GM18858 (cell line): ENCODE measurements around the gene TINAGL1.

Experiments
- ATAC-seq: cut with Tn5 transposase; IDR thresholded peaks from one replicate; pipeline ENCODE4 v1.9.1; 2021; ENCODE audit not compliant: unreplicated experiment

TINAGL1 gene

DNA sequence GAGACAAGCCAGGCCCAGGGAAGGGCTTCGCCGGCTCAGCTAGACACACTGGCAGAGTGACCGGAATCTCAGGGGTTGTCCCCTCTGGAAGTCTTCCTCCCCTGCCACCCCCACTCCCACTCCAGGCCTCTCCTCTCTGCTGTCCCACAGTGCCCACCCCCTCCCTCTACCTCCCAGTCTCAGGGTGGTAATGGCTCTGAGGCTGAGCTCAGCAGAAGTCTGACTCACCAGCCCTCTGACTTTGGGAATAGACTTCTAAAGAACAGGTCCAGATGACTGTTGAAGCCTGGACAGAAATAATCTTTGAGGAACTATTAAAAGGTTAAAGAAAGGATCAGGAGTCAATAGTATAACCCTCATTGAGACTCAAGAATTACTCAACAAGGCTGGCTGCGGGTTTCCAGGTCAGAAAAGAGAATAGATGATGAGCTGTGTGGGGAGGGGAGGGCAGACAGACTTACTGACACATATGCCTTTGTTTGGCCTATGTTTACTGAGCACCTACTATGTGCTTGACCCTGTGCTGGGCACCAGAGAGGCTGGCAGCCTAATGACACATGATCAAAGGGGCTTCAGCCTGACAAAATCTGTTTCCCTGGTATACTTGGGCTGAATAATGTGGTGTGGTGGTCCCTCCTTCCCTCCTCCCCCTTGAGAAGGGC is 49.4 kb downstream of the TINAGL1 start:
- ATAC-seq = no peak

DNA sequence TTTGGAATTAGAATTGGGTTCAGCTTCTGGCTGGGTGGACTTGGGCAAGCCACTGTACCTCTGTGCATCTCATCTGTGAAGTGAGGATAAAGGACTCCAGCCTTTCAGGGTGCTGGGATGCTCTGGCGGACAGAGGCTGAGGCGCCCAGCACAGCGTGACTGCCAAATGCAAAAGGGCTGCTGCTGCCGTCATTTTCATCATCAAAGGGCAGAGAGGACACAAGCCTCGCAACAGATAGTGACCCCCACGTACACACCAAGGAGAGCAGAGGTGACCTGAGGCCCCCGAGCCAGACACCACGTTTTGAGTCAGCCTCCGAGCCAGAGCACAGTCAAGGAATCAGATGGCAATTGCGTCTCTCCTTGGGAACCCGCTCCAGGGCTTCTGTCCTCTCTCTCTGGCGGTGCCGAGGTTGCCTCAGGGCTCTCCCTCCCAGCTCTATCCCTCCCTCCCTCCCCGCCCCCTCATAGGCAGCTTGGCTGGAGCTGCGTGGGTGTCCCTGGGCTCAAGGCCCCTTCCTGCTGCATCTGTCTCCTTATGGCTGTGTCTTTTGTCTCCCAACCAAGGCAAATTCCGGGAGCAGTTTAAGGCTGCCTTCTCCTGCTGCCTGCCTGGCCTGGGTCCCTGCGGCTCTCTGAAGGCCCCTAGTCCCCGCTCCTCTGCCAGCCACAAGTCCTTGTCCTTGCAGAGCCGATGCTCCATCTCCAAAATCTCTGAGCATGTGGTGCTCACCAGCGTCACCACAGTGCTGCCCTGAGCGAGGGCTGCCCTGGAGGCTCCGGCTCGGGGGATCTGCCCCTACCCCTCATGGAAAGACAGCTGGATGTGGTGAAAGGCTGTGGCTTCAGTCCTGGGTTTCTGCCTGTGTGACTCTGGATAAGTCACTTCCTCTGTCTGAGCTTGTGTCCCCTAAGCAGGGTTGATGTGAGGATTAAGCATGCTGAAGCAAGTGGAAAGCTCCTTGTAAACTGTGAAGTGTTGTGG is 50.2 kb downstream of the TINAGL1 start:
- ATAC-seq = no peak

DNA sequence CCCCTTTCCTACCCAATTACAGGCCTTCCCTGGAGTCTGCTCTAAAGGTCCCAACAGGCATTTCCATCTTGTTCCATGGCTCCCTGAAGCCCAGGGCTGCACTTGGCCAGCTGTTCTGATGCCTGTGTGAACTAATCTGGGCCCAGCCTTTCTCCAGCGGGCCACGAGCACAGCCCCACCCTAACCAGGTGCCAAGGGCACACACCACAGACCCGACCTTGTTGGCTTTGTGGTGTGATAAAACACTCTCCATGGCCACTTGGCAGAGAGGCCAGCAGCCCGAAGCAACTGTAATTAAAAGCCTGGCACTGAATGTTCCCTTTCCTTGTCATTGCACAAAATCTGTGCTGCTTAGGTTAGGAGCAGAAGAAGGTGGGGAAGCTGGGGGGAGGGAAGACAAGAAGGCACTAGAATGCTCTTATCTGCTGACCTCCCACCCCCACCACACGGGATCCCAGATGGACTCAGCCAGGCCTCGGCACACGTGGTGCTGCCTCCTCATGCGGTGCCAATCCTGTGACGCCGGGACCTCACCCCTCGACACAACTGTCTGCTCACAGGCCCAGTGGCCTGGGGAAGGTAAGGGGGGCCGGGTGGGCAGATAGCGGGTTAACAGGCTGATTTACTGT is 51.1 kb downstream of the TINAGL1 start:
- no peak for ATAC-seq

DNA sequence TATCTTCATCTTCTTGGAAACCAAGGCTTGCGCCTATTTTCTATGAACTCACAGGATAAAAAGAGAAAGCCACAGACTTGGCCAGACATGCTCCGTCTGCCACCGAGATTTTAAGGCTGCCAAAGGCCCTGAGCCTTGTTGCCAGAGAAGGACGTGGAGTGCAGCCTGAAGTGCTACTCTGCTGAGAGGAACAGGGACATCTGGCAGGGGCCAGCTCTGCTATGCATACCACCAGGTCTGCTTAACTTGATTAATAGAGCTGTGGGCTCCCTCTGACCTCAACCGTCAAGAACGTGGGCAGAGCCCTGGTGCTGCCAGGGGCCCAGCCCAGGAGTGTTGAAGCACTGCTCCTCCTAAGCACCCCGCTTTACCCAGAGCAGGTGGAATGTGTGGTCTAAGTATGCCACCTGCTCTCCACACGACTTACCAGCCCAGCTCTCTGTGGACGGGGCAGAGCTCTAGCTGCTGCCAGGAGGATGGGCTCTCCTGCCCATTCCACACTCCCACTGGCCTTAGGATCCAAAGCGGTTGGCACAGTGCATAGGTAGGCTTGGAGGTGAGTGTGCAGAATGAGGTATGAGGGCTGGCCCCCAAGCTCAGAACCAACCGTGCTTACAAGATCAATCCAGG is 51.7 kb downstream of the TINAGL1 start:
- ATAC-seq = no peak

DNA sequence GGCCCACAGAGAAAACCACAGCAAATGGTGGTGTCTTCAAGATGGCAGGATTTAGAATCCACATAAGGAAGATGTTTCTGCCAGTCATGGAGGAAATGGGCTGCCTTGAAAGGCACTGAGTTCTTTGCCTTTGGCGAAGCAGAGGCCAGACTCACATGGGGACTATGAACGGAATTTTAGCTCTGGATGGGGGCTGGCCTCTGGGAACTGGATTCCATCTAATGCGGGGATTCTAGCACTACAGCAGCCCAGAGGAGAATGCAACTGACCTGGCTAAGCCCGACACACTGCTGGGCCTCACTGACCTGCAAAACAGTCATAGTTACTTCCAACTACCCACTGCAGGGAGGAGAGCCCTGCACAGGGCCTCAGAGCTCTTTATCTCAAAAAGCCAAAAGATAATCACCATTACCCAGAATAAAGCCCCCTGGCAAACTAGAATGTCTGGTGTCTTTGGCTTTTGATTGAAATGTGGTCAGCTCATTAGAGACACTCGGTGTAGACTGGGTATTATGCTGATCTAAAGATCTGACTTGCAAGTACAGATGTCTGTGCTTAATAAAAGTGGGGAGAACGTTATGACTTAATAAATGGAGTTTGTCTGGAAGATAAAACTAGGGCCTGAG is 52.7 kb downstream of the TINAGL1 start:
- no peak for ATAC-seq

DNA sequence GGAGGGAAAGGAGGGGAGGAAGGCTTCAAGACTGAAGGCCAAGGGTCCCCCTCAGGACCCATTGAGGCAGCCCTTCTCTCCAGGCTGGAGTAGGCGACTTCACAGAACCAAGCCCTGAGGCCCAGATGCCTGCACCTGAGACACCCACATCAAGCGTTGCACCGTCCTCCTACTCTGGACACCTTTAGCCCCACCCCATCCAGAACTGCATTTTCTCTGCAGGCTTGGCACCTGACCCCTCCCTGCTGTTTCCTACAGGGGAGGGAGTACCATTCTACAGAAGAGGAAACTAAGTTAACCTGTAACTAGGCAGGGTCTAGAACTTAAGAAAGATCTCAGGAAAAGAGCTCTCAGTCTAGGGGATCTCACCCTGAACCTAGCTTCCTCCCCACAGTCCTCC is 56.3 kb downstream of the TINAGL1 start:
- no peak for ATAC-seq

DNA sequence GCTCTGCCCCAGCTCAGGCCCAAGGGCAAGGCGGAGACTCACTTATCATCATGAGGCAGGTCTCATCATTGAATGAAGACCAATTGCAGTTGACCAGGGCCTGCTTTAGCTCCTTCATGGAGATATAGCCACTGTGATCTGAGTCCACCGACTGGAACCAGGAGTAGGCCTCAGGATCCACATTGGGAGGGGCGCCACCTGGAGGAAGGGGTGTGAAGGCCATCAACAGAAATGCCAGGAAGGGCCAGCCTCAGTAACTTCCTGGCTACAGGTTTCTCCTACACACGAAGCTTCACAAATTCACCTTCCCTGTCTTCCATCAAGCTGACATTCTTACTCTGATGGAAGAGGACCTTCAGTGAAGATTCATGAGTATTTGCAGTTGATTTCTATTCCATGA is 56.8 kb downstream of the TINAGL1 start:
- no peak for ATAC-seq
